Endothelial cell of umbilical vein (primary cell): ENCODE results near the gene LIMK2. TPM values are rescaled to one million over a fixed set of nuclear protein-coding genes. Genes with fewer than 3 reads are reported as not detected.
"Not testable (repeated sequence)": the region's sequence is repeated elsewhere in the genome, so short reads cannot be mapped to it uniquely, and the experiment has no call there.

Source experiments
- BruUV-seq: library from RNA; stranded (reverse); fragments of 400-500 nt; replicated peaks from 2 replicates; lab custom pipeline; 2021; lab: Mats Ljungman, UMichigan
- CTCF ChIA-PET: fragments of 300-600, 350-600 bp; sonication (Branson Sonifier 250); formaldehyde crosslinking; loops from one replicate; lab custom pipeline; 2021; ENCODE audit warnings: antibody characterized with exemption, inconsistent platforms; lab: Charles Lee
- POLR2A ChIA-PET: fragments of 300-600, 350-600 bp; sonication (Branson Sonifier 250); formaldehyde crosslinking; loops from one replicate; lab custom pipeline; 2021; ENCODE audit warnings: antibody characterized with exemption, inconsistent platforms; lab: Charles Lee
- DNase-seq: peaks from one replicate; pipeline ENCODE4 v3.0.0-alpha.2; 2011; ENCODE audit warnings: low read depth, low spot score
- FAIRE-seq: peaks from 2 replicates; lab custom pipeline; 2011; peaks lifted over from hg19 to GRCh38; lab: Jason Lieb, UNC
- H2AFZ ChIP-seq: 2 replicates; pipeline ENCODE4 v1.6.0; 2012; ENCODE audit warnings: low read depth, low read length, control low read depth, inconsistent platforms
- H3K27ac ChIP-seq: 2 replicates; pipeline ENCODE4 v1.5.1; 2011; ENCODE audit warnings: low read depth, mild to moderate bottlenecking, control low read depth, low read length, moderate library complexity; ENCODE audit not compliant: insufficient read depth
- H3K27me3 ChIP-seq, 2 experiments: 2 replicates each; pipeline versions ENCODE4 v1.6.0 to v1.6.1; 2011; ENCODE audit warnings: low read length in 2 of 2, mixed read lengths in 1 of 2; ENCODE audit not compliant: control insufficient read depth in 2 of 2, insufficient read depth in 2 of 2
- H3K36me3 ChIP-seq, 2 experiments: 2 replicates in 1 of 2; 3 replicates in 1 of 2; pipeline ENCODE4 v1.5.1; 2011; ENCODE audit warnings: low read length in 2 of 2, mild to moderate bottlenecking in 1 of 2, moderate library complexity in 1 of 2; ENCODE audit not compliant: control insufficient read depth in 2 of 2, insufficient read depth in 2 of 2; ENCODE audit errors: extremely low read depth in 1 of 2
- H3K4me1 ChIP-seq: 3 replicates; pipeline ENCODE4 v1.5.1; 2011; ENCODE audit warnings: mild to moderate bottlenecking, low read length; ENCODE audit not compliant: control insufficient read depth, insufficient read depth; ENCODE audit errors: extremely low read depth
- H3K4me2 ChIP-seq: 2 replicates; pipeline ENCODE4 v1.6.1; 2011; ENCODE audit warnings: low read length, control low read depth, mixed read lengths; ENCODE audit not compliant: insufficient read depth
- H3K4me3 ChIP-seq, 3 experiments: fragments of 200-600 bp in 1 of 3; sonication (generic), shearing (Covaris generic) in 1 of 3; replicated peaks in 1 of 3; 2 replicates each; pipeline ENCODE4 v1.5.1; 2011 to 2016; ENCODE audit warnings: control low read depth in 3 of 3, low read length in 3 of 3, mild to moderate bottlenecking in 2 of 3, inconsistent platforms in 1 of 3, low read depth in 1 of 3, moderate library complexity in 1 of 3; ENCODE audit not compliant: insufficient read depth in 1 of 3
- H3K79me2 ChIP-seq: 2 replicates; pipeline ENCODE4 v1.6.0; 2012; ENCODE audit warnings: low read length, inconsistent platforms; ENCODE audit not compliant: control insufficient read depth, insufficient read depth
- H3K9ac ChIP-seq: replicated peaks from 2 replicates; pipeline ENCODE3; 2011; ENCODE audit warnings: low read length, control low read depth; ENCODE audit not compliant: insufficient read depth; ENCODE audit errors: extremely low read depth
- H3K9me1 ChIP-seq: replicated peaks from 3 replicates; pipeline ENCODE4 v1.6.0; 2011; ENCODE audit warnings: mild to moderate bottlenecking, low read length; ENCODE audit not compliant: control insufficient read depth, insufficient read depth; ENCODE audit errors: extremely low read depth
- H3K9me3 ChIP-seq: replicated peaks from 2 replicates; pipeline ENCODE4 v1.5.1; 2012; ENCODE audit warnings: low read length, inconsistent platforms; ENCODE audit not compliant: control insufficient read depth, insufficient read depth
- H4K20me1 ChIP-seq: replicated peaks from 2 replicates; pipeline ENCODE3; 2011; ENCODE audit warnings: mild to moderate bottlenecking, low read length; ENCODE audit not compliant: control insufficient read depth, insufficient read depth; ENCODE audit errors: extremely low read depth
- CTCF ChIP-seq, 2 donors: IDR thresholded peaks; 1 replicate in 1 of 2; 2 replicates in 1 of 2; pipeline ENCODE4 v1.5.1; 2011; ENCODE audit warnings: low read length in 2 of 2, mild to moderate bottlenecking in 2 of 2, moderate library complexity in 2 of 2, control low read depth in 1 of 2, inconsistent platforms in 1 of 2, low read depth in 1 of 2; ENCODE audit not compliant: insufficient read depth in 1 of 2; ENCODE audit errors: extremely low read depth in 1 of 2
- FOS ChIP-seq: IDR thresholded peaks from 2 replicates; pipeline ENCODE4 v1.6.1; 2011; ENCODE audit warnings: mild to moderate bottlenecking, low read length, moderate library complexity, borderline replicate concordance; ENCODE audit not compliant: insufficient read depth
- dilution Hi-C: fragments of 300-500 bp; cut with MboI; formaldehyde crosslinking; loops from one replicate; pipeline ENCODE4 v1.15.0; 2019; ENCODE audit warnings: low sequenced_read_pairs; ENCODE audit not compliant: extremely low pct_ligation_motif_present
- intact Hi-C: fragments of 100-400 bp; cut with micrococcal nuclease; formaldehyde crosslinking; loops from one replicate; pipeline ENCODE4 v1.10.0; 2022
- polyA plus RNA-seq, 4 experiments: library from polyadenylated mRNA; depleted of rRNA in 3 of 4; stranded (reverse) in 3 of 4; unstranded in 1 of 4; fragments of >200 nt; gene quantifications; 2 replicates each; pipeline versions ENCODE4 v1.2.1 to v1.2.3, GENCODE V29; 2011 to 2012; ENCODE audit warnings: missing spikeins in 1 of 4
- total RNA-seq: library from RNA; stranded (reverse); gene quantifications from 2 replicates; pipeline ENCODE4 v1.2.3, GENCODE V29; 2021

LIMK2 gene
- total and polyA plus RNA-seq, 2 donors (not counting 3 experiments of a cell fraction or from before 2014, with no cell fraction given) = 23.2 to 76.7 TPM

- Histone ChIP-seq H3K9ac (no peak overlapping the region), H3K9me3 (no peaks in the 10 kb centered on the region), H2AFZ (peak overlapping the region; percentile 65), H3K4me1 (peaks cover 2% of the 10 kb centered on the region), H3K4me2 (no peak overlapping the region), H3K4me3 (no peak overlapping the region), H3K36me3 (no peaks in the 10 kb centered on the region), H3K27me3 (no peaks in the 10 kb centered on the region), H4K20me1 (no peaks in the 10 kb centered on the region), H3K9me1 (no peaks in the 10 kb centered on the region), H3K27ac (no peak overlapping the region), H3K79me2 (no peaks in the 10 kb centered on the region)
- FAIRE-seq (peak; percentile 86), DNase-seq (peak; percentile 88)
- dilution Hi-C loops (no loop called here), intact Hi-C loops (loop anchor here (1.0 to 2.0 kb wide), 2 partner anchors 21 to 115 kb away; partner anchors contain the start of gene PIK3IP1)
- ChIA-PET POLR2A (interaction anchor here (1.3 kb wide), 1 partner anchor 21 kb away, joined by 6 read pairs; the partner anchor contains the start of gene PIK3IP1), CTCF (interaction anchor here (0.6 to 2.7 kb wide), 32 partner anchors 8 to 205 kb away, joined by 3 to 79 read pairs (median 6); partner anchors contain the start of genes LIMK2, PATZ1, PIK3IP1 and SELENOM)
- TF ChIP-seq CTCF (IDR thresholded peaks at IDR 0.05; ENCODE audit: extremely low read depth in 1 of 2, insufficient read depth in 1 of 2, low read depth in 1 of 2, low read length in 2 of 2) = peak; percentile 84 to 86
- TF ChIP-seq FOS = no peak
- BruUV-seq = no TSS peak
Observed at GRCh38 chr22:31313366-31314147, 101.5 kb downstream of the LIMK2 start.

GRCh38 chr22:31314220-31314619 is 102.1 kb downstream of the LIMK2 start:
- DNase-seq, H3K9me1 ChIP-seq, H3K4me1 ChIP-seq, BruUV-seq, H3K79me2 ChIP-seq, FAIRE-seq, H3K9me3 ChIP-seq, dilution Hi-C loops, H2AFZ ChIP-seq, H3K9ac ChIP-seq, H3K27ac ChIP-seq, H3K4me2 ChIP-seq, intact Hi-C loops, H3K27me3 ChIP-seq, H4K20me1 ChIP-seq, H3K4me3 ChIP-seq, H3K36me3 ChIP-seq: not testable (repeated sequence)
- POLR2A ChIA-PET = interaction anchor here (1.3 kb wide), 1 partner anchor 22 kb away, joined by 6 read pairs; the partner anchor contains the start of gene PIK3IP1
- CTCF ChIA-PET = interaction anchor here (0.8 to 2.7 kb wide), 18 partner anchors 8 to 206 kb away, joined by 3 to 79 read pairs (median 10); partner anchors contain the start of genes LIMK2, PATZ1, PIK3IP1 and SELENOM
